Pulmonary artery endothelial cell (primary cell): ENCODE results near the gene SNX13. TPM values are rescaled to one million over a fixed set of nuclear protein-coding genes. Genes with fewer than 3 reads are reported as not detected.
"Not testable (repeated sequence)": the region's sequence is repeated elsewhere in the genome, so short reads cannot be mapped to it uniquely, and the experiment has no call there.

Experiments
- DNase-seq: peaks from one replicate; pipeline ENCODE4 v3.0.0-alpha.2; 2011; ENCODE audit warnings: low read depth, low spot score
- total RNA-seq: library from RNA; depleted of rRNA; stranded (reverse); fragments of >200 nt; gene quantifications from 2 replicates; pipeline ENCODE4 v1.2.3, GENCODE V29; 2014

Gene SNX13
- total RNA-seq, 1 donor from 2014 or later, result 26.6 TPM

DNA sequence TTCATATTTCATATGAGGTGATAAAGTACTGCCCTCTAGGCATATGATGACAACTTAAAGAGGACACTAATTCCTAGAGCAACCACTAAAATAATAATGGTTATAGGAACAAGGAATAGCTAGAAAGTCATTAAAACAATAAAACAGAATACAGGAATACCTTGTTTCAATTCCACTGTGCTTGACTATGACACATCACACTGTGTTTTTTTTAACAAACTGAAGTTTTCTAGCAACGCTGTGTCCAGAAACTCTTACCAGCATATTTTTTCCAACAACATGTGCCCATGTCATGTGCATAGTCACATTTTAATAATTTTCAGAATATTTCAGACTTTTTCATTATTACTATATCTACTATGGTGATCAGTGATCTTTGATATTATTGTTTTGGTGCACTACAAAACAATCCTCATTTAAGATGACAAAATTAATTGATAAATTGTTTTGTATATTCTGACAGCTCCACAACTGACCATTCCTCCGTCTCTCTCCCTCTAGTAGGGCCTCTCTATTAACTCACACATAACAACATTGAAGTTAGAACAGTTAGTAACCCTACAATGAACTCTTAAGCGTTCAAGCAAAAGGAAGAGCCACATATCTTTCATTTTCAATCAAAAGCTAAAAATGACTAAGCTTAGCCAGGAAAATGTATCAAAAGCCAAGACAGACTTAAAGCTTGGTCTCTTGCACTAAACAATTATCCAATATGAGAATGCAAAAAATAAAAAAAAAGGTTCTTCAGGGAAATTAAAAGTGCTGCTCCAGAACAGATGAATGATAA lies 85.8 kb downstream of the SNX13 start:
- no peak for DNase-seq

DNA sequence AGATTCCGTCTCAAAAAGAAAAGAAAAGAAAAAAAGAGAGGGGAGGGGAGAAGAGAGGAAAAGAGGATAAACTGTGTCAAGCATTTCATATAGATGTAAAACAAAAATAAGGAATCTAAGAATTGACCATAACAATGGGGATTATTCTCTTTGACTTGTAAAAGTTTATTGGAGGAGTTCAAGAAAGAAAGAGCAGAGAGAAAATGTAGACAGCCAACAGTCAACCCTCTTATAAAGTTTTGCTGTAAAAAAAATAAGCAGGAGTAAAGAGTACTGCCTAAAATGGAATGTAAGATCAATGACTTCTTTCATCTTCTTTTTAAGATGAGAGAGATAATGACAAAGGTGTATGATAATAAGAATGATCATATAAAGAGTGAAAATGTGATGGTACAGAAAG lies 87.9 kb downstream of the SNX13 start:
- DNase-seq, result no peak

DNA sequence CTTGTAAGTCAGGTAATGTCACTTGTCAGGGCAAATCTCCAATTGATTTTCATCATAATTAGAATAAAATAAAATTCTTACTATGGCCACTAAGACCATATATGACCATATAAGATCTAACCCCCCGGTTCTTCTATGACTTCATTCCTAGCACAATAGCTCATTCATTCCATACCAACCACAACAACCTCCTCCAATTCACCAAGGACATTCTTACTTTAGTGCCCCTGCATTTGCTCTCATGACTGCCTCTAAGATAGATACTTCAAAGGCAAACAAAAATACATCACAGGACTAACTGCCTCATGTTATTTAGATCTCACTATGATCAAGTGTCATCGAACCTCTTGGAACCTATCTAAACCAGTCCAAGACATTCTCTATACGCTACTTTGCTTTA lies 90.8 kb downstream of the SNX13 start:
- DNase-seq, result no peak

DNA sequence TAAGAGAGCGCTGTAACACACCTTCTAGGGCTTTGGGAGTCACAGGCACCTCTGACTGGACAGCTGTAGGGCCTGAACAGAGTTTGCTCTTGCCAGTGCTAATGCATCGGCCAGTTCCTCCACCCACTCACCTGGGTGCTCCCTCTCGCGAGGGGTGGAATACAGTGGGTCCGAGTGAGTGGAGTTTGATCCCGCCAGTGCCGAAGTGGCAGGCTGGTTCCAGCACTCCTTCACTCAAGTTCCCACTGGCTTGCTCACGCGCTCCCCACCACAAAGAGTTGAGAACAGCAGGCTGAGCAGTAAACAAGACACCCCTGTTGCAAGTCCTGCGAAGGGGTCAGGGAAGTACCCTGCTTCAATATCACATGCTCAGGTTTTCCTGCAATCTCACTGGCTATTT lies 91.8 kb downstream of the SNX13 start:
- no peak for DNase-seq

DNA sequence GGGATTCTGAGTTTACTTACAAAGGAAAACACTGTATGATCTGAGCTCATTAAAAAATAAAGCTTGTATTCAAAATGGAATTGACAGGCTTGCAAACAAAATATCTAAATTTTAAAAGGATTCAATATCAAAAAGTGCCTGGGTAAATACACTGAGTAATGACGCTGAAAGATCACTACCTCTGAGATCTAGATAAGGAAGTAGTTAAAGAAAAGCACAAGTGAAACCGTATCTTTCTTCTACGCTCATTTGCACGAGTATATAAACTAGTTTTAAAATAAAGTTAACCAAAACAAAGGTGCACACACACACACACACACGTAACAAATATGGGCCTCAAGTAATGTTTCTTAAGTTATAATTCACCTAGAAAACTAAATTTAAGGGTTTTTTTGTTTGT lies 93.4 kb downstream of the SNX13 start:
- no peak for DNase-seq

DNA sequence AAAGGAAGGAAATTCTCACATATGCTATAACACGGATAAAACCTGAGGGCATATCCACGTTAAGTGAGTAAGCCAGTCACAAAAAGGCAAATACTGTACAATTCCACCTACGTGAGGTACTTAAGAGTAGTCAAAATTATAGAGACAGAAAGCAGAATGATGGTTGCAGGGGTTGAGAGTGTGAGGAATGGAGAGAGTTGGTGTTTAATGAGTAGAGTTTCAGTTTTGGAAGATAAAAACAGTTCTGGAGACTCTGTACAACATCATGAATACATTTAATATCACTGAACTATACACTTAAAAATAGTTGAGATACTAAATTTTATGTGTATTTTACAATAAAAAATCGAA lies 95.1 kb downstream of the SNX13 start:
- DNase-seq, result no peak

GRCh38 chr7:17844514-17845196 lies 95.6 kb downstream of the SNX13 start:
- no peak for DNase-seq

DNA sequence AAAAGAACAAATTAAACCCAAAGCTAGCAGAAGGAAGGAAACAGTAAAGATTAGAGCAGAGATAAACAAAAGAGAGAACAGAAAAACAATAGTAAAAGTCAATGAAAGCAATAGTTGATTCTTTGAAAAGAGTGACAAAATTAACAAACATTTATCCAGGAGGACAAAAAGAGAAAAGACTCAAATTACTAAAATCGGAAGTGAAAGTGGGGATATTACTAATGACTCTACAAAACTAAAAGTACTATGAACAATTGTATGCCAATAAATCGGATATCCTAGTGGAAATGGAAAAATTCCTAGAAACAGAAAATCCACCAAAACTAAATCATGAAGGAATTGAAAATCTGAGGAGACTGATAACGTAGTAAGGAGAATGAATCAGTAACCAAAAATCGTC lies 96.3 kb downstream of the SNX13 start:
- DNase-seq, result no peak

- no peak for DNase-seq
Measured at GRCh38 chr7:17843041-17843440, 97.3 kb downstream of the SNX13 start.

DNA sequence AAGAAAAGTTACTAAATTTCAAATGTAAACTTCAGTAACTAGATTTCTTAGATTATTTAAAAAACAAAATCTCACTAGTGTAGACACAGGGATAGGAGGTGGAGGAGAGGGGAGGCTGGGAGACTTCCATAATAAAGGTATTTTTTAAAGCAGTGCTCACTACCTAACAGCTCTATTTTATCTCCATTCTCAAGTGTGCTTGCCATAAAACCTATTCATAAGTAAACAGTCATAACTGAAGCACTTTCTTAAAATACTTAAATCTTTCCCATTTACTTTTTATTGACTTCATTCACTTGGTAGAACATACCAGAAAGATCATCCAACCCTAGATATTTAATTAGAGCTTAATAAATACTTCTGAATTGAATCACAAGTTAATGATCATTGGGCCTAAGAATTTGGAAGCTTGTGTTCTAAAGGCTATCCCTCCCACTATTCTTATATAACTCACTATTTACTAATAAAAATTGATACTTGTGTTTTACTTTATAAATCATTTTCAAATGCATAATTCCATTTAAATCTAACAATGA lies 107.4 kb downstream of the SNX13 start:
- DNase-seq, result no peak

- DNase-seq, result no peak
Measured at GRCh38 chr7:17832242-17832641, 108.1 kb downstream of the SNX13 start.

- DNase-seq, result no peak
Measured at GRCh38 chr7:17830206-17830605, 110.1 kb downstream of the SNX13 start.

DNA sequence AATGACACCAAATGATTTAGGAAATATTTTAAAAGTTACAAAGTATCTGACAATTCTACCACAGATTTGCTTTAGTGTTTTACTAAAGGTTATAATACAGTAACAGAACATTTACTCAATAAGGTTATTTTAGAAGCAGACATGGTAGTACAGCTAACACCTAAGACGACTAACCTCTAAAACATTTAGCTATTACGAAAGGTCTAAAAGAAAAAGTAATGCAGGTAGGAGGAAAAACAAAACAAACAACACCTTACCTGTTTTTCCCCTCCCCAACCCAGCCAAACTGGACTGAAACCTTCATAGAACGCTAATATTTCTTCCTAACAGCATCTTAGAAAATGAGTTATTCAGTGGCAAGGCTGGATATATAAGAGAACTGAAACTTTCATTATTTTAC lies 111.3 kb downstream of the SNX13 start:
- DNase-seq, result no peak

- DNase-seq, result no peak
Measured at GRCh38 chr7:17822547-17823173, 117.6 kb downstream of the SNX13 start.

GRCh38 chr7:17816903-17817302 lies 123.4 kb downstream of the SNX13 start:
- DNase-seq, result no peak

GRCh38 chr7:17815318-17815717 lies 125.0 kb downstream of the SNX13 start:
- DNase-seq, result no peak

DNA sequence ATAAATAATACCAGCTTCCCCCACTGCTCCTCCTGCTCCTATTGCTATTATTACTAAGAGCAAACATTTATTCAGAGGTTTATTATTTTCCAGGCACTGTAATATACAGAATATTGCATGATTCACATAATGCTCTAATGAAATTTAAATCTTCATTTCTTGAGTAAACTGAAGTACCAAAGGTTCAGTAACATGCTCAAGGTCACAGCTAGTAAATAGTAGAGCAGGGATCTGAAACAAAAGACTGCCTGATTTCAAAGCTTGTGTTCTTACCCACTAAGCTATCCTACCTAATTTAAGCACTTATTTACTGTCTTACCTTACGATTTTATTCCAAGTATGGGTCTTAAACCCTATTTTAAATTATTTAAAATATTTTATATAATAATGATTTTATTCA lies 126.2 kb downstream of the SNX13 start:
- DNase-seq, result no peak

- DNase-seq, result not testable (repeated sequence)
Measured at GRCh38 chr7:17809215-17809614, 131.1 kb downstream of the SNX13 start.

DNA sequence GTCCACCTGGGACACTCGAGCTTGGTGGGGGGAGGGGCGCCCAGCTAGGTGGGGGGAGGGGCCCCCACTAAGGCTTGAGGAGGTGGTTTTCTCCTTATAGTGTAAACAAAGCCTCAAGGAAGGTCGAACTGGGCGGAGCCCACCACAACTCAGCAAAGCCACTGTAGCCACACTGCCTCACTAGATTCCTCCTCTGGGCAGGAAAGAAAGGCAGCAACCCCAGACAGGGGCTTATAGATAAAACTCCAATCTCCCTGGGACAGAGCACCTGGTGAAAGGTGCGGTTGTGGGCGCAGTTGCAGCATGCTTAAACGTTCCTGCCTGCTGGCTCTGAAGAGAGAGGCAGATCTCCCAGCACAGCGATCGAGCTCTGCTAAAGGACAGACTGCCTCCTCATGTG lies 133.1 kb downstream of the SNX13 start:
- DNase-seq, result no peak

- no peak for DNase-seq
Measured at GRCh38 chr7:17806631-17807030, 133.7 kb downstream of the SNX13 start.

DNA sequence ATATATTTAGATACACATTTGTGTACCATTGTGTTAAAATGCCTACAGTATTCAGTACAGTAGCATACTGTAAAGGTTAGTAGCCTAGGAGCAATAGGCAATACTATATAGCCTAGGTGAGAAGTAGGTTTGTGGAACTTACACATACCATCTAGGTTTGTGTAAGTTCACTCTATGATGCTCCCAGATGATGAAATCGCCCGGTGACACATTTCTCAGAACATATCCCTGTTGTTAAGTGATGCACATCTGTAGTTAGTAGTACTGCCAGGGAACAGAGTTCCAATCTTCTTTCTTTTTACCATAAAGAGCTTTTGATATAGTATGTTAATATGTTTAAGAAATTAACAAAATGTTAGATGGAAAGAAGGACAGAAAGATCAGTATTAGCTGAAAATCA lies 138.2 kb downstream of the SNX13 start:
- no peak for DNase-seq
